ENCODE data around the gene MAPK4. TPM values are rescaled to one million over a fixed set of nuclear protein-coding genes. Genes with fewer than 3 reads are reported as not detected.

MAPK4 gene
- total RNA-seq, 4 donors from 2014 or later, result 0.26 to 2.8 (median 0.77) TPM

DNA sequence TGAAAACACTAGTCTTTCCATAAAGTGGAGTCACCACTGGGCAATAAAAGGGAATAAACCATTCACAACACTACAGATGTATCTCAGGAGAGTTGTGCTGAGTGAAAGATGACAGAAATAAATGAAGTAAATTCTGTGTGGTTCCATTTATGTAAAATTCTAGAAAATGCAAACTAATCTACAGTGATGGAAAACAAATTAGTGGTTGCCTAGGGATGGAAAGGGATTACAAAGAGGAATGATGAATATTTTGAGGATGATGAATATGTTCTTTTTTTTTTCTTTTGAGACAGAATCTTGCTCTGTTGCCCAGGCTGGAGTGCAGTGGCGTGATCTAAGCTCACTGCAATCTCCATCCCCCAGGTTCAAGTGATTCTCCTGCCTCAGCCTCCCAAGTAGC, 123.0 kb downstream of the MAPK4 start:
- no peak for TF ChIP-seq POLR2A (IDR thresholded peaks at IDR 0.05)
- TF ChIP-seq, protein P1, sequence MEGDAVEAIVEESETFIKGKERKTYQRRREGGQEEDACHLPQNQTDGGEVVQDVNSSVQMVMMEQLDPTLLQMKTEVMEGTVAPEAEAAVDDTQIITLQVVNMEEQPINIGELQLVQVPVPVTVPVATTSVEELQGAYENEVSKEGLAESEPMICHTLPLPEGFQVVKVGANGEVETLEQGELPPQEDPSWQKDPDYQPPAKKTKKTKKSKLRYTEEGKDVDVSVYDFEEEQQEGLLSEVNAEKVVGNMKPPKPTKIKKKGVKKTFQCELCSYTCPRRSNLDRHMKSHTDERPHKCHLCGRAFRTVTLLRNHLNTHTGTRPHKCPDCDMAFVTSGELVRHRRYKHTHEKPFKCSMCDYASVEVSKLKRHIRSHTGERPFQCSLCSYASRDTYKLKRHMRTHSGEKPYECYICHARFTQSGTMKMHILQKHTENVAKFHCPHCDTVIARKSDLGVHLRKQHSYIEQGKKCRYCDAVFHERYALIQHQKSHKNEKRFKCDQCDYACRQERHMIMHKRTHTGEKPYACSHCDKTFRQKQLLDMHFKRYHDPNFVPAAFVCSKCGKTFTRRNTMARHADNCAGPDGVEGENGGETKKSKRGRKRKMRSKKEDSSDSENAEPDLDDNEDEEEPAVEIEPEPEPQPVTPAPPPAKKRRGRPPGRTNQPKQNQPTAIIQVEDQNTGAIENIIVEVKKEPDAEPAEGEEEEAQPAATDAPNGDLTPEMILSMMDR (IDR thresholded peaks at IDR 0.05), result no peak
- Histone ChIP-seq H3K4me1 (no peaks in the 10 kb centered on the region), H3K4me3 (no peak overlapping the region), H3K27ac (no peak overlapping the region), H3K36me3 (no peaks in the 10 kb centered on the region), H3K27me3 (no peaks in the 10 kb centered on the region), H3K9me3 (no peaks in the 10 kb centered on the region)
- intact Hi-C loops (cut with DNase I; ENCODE audit: low total_unique reads), result no loop called here
- no peak for DNase-seq

- TF ChIP-seq, protein P1 (IDR thresholded peaks at IDR 0.05), result no peak
- TF ChIP-seq POLR2A (IDR thresholded peaks at IDR 0.05), result no peak
- intact Hi-C loops (cut with DNase I; ENCODE audit: low total_unique reads), result no loop called here
Observed at GRCh38 chr18:50686409-50686808, 126.5 kb downstream of the MAPK4 start.

DNA sequence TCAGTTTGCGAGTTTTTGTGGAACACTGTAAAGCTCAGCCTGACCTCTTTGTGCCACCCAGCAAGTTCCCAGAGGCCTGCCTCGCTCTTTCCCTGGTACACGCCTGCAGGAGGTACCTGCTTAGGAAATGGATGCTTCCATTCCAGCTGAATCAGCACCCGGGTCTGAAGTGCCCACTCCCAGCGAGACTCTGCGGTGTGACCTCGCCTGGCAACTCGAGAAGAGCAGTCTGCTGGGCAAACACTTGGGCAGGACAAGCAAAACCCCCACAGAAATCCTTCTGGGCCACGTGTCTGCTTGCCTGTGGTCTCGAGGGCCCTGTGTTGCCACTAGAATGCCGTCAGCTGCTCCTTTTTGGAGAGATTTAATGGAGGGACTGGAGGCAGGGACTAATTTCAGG, 127.6 kb downstream of the MAPK4 start:
- intact Hi-C loops (cut with DNase I; ENCODE audit: low total_unique reads), result no loop called here
- Histone ChIP-seq H3K27ac (no peak overlapping the region), H3K36me3 (no peaks in the 10 kb centered on the region), H3K4me3 (no peak overlapping the region), H3K27me3 (no peaks in the 10 kb centered on the region), H3K4me1 (no peaks in the 10 kb centered on the region), H3K9me3 (no peaks in the 10 kb centered on the region)
- TF ChIP-seq POLR2A (IDR thresholded peaks at IDR 0.05), result no peak
- TF ChIP-seq, protein P1 (IDR thresholded peaks at IDR 0.05), result no peak
- no peak for DNase-seq

More at GRCh38 chr18:50686409-50686808, 126.5 kb downstream of the MAPK4 start:
- Histone ChIP-seq H3K4me1 (no peaks in the 10 kb centered on the region), H3K27me3 (no peaks in the 10 kb centered on the region), H3K36me3 (no peaks in the 10 kb centered on the region), H3K4me3 (no peak overlapping the region), H3K9me3 (no peaks in the 10 kb centered on the region), H3K27ac (no peak overlapping the region)
- no peak for DNase-seq

GRCh38 chr18:50689578-50689977, 129.7 kb downstream of the MAPK4 start:
- Histone ChIP-seq H3K9me3 (no peaks in the 10 kb centered on the region), H3K36me3 (no peaks in the 10 kb centered on the region), H3K27ac (no peak overlapping the region), H3K27me3 (no peaks in the 10 kb centered on the region), H3K4me3 (no peak overlapping the region), H3K4me1 (no peaks in the 10 kb centered on the region)
- no peak for DNase-seq
- intact Hi-C loops (cut with DNase I; ENCODE audit: low total_unique reads), result no loop called here
- no peak for TF ChIP-seq POLR2A (IDR thresholded peaks at IDR 0.05)
- TF ChIP-seq, protein P1 (IDR thresholded peaks at IDR 0.05), result no peak

GRCh38 chr18:50694147-50694546, 134.3 kb downstream of the MAPK4 start:
- Histone ChIP-seq H3K27me3 (no peaks in the 10 kb centered on the region), H3K9me3 (no peaks in the 10 kb centered on the region), H3K27ac (no peak overlapping the region), H3K36me3 (no peaks in the 10 kb centered on the region), H3K4me3 (no peak overlapping the region), H3K4me1 (no peaks in the 10 kb centered on the region)
- no peak for DNase-seq
- TF ChIP-seq, protein P1 (IDR thresholded peaks at IDR 0.05), result no peak
- no peak for TF ChIP-seq POLR2A (IDR thresholded peaks at IDR 0.05)
- intact Hi-C loops (cut with DNase I; ENCODE audit: low total_unique reads), result no loop called here

Measured in uterus (tissue), 4 donors.